GM19468 (cell line): ENCODE measurements around the gene MTMR2.

Source experiments
- ATAC-seq: cut with Tn5 transposase; IDR thresholded peaks from one replicate; pipeline ENCODE4 v1.9.1; 2021; ENCODE audit warnings: mild to moderate bottlenecking, moderate library complexity, moderate number of reproducible peaks; ENCODE audit not compliant: unreplicated experiment; ENCODE audit errors: extremely low read depth

Gene MTMR2

DNA sequence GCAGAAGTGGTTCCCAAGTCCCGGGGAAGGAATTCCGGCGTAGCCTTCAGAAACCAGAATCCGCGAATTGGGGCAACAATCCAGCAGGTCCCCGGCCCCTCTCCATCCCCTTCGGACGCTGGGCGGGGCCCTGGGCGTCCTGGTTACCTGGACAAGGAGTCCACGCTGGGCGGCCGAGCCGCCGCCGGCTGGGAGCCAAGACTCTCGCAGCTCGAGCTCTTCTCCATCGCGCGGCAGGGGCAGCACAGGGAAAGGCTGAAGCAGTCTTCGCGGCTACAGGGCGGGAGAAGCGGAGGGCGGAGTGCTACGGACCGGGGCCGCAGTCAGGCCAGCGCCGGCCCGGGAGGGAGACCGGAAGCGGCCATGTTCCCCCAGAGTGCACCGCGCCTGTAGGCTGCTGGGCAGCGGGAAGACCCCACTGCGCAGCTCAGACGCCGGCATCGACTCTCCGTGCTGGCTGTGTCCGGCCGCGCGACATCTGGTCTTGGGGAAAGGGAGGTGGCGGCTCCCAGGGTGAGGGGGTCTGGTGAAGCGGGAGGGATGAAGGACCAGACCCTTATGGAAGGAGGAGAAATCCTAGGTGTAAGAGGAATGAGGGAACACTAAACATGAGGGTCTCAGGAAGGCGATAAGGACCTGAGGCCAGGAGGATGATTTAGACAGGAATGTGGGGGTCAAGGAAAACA is at the start of gene MTMR2:
Gene MTMR2 (minus strand): TSS at position 380 of the 686 bp plus-strand sequence. CDS start 153 bp downstream, at position 227.
- peak; percentile 92 for ATAC-seq

DNA sequence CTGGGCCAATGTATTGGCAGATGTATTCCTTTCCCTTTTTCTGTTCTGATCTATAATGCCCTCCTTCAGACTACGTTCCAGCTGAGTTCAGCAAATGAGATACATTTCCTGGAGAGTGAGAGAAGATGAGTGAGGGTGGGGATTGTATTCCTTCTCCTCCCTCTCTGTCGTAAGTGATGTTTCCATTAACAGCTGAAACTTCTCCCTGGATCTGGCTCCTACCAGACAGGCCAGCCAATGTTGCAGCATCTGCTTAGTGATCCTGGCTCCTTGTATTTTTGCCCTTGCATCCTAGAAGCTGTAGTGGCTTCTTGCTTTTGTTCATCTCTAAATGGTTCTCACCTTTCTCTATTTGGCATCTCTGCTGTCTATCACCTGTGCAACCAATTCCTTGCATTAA is 48.2 kb upstream of the MTMR2 start:
- ATAC-seq = no peak

DNA sequence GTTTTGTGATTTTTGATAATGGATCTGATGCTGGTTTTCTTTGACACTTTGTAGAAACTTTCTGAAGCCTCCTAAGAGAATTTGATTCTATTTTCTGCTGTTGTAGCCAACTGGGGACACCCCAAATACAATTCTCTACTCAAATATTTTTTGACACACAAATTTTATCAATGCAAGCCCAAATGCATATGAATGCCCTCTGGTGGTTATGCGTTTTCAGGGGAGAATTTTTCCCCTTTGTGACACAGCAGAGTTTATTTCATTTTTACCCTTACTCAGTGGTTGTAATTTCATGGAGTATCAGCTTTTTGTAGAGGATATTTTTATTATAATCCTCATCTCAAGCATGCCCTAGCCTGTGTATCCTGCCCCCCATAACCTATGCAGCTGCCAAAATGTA is 44.7 kb upstream of the MTMR2 start:
- no peak for ATAC-seq

DNA sequence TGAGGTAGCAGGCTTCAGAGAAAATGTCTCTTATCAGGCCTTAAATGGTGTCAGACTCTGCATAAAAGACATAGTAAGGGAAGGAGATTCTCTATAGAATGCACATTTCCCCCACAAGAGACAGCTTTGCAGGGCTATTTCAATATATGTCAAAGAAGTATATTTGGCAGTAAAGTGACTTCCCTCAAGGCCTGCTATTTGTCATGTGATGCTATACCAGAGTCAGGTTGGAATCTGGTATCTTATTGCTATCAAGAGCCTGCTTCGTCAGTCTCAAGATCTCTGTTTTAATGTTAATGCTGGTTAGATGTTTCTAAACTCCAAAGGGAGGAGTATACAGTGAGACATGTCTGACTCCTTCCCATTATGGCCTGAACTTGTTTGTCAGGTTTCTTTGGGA is 40.4 kb upstream of the MTMR2 start:
- no peak for ATAC-seq

DNA sequence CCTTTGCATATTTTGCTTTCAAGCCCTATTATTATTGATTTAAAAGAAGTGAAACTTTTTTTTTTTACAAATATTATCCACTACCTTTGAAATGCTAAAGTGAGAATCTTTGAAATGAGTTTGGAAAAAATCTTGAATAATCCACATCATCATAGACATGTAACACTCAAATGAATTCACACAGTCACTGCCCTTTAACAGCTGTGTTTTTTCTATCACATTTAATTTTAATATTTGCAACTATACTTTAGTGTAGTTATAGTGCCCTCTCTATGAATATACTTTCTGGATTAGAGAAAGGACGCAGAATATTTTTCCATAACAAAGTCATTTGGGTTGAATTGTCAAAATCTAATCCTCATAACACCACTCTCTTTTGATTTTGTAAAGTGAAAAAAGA is 37.9 kb upstream of the MTMR2 start:
- no peak for ATAC-seq

DNA sequence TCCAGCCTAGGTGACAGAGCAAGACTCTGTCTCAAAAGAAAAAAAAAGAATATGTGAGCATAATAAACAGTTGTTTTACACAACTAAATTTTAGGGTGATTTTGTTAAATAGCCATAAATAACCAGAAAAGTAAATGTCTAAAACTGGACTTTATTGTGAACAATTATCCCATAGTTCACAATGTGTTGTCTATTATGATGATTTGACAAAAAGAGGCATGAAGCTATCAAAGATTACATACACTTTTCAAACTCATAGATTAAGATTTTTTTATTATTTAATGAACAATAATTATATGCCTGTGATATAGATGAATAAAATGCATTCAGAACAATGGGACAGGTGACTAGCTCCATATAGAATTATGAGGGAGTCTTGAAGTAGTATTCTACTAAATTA is 27.0 kb upstream of the MTMR2 start:
- ATAC-seq = no peak

DNA sequence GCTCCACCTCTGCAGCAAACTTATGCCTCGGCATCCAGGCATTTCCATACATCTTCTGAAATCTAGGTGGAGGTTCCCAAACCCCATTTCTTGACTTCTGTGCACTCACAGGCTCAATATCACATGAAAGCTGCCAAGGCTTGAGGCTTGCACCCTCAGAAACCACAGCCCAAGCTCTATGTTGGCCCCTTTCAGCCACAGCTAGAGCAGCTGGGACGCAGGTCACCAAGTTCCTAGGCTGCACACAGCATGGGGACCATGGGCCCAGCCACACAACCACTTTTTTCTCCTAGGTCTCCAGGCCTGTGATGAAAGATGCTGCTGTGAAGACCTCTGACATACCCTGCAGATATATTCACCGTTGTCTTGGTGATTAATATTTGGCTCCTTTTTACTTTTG is 24.7 kb upstream of the MTMR2 start:
- ATAC-seq = no peak

DNA sequence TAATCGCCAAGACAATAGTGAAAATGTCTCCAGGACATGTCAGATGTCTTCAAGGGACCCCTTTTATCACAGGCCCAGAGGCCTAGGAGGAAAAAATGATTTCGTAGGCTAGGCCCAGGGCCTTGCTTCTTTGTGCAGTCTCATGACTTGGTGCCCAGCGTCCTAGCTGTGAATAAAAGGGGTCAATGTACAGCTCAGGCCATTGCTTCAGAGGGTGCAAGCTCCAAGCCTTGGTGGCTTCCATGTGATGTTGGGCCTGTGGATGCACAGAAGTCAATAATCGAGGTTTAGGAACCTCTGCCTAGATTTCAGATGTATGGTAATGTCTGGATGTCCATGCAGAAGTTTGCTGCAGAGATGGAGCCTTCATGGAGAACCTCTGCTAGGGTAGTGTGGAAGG is 20.7 kb upstream of the MTMR2 start:
- no peak for ATAC-seq

DNA sequence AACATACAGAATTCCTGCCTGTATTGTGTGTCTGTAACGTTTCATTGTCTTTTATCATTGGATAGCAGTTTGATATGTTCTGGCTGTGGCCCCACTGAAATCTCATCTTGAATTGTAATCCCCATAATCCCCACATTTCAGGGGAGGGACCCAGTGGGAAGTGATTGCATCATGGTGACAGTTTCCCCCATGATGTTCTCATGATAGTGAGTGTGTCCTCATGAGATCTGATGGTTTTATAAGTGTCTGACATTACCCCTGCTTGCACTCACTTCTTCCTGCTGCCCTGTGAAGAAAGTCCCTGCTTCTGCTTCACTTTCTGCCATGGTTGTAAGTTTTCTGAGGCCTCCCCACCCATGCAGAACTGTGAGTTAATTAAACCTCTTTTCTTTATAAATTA is 19.6 kb upstream of the MTMR2 start:
- ATAC-seq = no peak

DNA sequence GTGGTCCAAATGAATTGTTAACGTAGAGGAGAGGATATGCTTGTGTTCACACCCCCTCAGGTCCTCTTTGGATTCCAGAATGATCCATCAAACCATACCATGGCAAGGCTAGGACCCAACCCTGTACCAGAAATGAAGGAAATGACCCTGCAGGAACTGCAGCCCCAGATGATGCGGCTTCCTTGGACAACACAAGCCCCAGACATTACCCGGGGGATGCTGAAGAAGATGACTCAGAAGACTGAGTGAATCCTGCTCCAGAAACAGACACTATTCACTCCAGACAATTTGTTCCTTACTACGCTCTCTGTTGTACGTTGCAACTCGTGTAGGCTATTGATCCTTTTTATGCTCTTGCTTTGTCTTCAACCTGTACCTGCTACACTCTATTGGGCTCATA is 15.2 kb upstream of the MTMR2 start:
- no peak for ATAC-seq

DNA sequence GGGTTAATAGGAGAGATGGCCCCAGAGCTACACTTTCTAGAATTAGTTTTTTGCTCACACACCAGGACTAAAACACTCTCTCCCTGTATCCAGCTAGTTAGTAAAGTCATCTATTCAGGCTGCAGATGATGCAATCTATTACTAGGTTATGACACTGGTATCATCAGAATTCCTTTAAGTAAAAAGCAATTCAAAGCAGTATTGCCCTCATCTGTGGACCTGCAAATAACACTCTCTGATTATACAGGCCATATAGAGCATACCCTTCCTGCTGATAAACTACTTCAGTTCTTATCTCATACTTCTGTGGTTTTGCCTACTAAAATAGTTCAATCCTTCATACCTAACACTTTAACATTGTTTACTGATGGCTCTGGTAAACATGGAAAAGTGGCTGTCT is 13.5 kb upstream of the MTMR2 start:
- ATAC-seq = no peak

DNA sequence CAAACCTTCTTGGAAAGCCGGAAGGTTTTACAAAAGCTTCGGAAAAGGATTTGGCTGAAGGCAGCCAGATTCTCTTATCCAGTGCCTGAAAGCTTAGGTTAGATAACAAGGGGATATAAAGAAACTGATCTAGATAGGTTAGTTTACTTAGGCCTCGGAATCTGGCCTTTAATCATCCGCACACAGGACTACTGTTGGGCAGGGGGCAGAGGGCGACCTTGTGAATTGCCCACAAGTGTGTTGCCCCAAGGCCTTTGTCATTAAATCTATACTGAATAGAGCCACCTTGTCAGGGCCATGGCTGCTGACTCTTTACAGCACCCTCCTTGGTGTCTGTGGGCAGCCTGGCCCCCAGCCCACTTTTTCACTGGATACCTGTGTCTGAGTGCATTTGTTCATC is 9.7 kb upstream of the MTMR2 start:
- no peak for ATAC-seq

DNA sequence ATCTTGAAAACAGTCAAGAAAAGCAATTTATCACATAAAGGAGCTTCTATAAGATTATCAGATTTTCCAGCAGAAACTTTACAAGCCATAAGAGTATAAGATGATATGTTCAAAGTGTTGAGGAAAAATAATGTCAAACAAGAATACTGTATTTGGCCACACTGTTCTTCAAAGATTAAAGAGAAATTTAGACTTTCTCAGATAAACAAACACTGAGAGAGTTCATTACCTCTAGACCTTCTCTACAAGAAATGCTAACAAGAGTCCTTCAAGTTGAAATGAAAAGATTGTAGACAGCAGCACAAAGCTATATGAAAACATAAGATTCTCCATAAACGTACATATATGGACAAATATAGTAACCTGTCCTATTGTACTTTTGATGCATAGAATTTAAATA is 8.0 kb upstream of the MTMR2 start:
- no peak for ATAC-seq

DNA sequence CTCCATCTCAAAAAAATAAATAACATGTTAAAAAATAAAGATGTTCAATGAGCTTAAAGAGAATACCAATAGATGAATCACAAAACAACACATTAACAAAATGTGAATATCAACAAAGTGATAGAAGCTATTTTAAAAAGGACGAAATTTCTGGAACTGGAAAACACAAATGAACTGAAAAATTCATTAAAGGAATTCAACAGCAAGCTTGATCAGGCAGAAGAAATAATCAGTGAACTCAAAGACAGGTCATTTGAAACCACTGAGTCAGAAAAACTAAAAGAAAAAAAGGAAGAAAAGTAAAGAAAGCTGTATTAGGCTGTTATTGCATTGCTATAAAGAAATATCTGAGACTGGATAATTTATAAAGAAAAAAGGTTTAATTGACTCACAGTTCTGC is 7.0 kb upstream of the MTMR2 start:
- ATAC-seq = no peak

DNA sequence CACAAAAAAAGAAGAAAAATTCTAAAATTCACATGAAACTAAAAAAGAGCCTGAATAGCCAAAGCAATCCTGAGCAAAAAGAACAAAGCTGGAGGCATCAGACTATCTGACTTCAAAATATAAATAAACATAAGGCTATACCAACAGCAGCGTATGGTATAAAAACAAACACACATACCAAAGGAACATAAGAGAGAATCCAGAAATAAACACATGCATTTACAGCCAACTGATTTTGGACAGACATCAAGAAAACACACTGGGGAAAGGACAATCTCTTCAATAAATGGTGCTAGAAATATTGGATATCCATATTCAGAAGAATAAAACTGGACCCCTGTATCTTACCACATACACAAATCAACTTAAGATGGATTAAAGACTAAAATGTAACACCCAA is 2.8 kb upstream of the MTMR2 start:
- no peak for ATAC-seq

DNA sequence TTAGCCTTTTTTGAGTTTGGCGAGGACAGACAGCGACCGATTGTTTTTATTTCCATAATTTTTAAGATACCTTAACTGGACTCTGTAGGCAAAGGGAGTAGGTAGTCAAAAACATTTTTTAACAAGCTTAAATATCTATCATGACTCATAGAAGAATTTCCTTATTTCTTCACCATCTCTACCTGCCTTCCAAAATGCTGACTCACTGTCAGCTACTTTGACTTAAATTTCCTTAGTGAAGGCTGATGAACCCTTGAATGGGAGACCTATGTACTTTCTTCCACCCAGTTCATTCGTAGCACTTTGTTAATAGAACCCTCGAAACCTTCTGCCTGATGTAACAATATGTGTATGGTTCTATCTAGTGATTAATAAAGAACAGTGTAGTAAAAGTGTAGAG is 1.1 kb upstream of the MTMR2 start:
- ATAC-seq = no peak

DNA sequence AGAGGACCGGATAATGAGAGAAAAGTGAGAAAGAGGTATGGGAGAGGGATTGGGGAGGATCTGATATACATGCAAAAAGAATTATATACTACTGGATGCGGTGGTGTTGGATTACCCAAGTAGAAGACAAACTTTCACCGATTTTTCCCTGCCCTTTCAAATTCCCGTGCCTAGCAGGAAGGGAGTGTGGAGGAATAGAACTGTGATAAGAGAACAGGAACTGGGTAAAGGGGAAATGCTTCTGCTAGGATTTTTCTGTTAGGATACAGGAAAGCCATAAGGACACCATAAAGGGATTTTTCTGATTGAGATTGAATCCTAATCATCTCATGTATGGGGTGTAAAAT is 480 bp upstream of the MTMR2 start:
- ATAC-seq = no peak

DNA sequence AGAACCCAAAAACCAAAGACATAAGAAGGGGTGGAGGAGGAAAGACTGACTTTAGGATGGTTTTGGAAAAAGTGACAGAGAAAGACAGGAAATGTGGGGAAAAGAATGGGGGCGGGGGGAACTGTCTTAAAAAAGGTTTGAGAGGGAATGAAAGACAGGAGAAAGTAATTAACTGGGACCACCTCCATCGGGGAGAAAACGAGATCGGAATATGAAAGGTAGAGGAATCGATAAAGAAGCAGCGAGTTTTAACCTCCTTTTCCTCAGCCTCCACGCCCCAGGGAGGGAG is 524 bp downstream of the MTMR2 start:
- no peak for ATAC-seq

DNA sequence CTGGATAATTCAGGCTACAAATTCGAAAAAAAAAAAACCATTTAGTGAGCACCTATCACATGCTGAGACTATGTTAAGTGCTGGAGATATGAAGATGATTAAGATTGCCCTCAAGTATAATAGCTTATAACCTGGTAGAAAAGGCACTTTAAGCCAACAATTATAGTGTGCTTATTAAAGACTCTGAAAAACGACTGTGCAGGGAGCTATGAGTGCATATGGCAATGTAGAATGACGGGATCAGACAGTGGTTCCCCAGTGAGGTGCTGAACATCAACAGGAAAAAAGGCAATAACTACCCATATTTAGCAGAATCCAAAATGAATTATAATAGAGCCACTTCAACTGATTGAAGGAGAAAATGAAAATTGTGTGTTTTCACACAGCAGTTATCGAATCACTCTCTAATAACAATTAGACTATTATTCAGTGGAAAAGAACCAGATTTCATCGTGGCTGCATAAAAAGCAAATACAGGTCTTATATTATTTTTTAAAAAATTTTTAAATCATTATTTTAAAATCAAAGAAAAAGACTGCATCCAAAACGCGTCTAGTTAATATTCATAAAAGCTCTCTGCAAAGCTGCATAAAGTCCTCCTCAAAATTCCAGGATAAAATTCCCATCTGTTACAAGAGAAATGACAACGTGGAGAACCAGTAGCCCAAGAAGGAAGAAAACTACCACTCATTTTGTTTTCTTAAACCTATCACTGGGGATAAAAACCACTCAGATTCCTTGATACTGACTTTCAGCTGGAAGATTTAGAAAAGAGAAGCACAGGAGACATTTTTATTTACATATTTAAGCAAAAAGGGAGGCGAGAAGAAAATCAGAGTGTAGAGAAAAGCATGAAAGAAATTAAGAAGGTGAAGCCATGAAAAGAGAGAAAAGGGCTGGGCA is 1.1 kb downstream of the MTMR2 start:
- no peak for ATAC-seq

DNA sequence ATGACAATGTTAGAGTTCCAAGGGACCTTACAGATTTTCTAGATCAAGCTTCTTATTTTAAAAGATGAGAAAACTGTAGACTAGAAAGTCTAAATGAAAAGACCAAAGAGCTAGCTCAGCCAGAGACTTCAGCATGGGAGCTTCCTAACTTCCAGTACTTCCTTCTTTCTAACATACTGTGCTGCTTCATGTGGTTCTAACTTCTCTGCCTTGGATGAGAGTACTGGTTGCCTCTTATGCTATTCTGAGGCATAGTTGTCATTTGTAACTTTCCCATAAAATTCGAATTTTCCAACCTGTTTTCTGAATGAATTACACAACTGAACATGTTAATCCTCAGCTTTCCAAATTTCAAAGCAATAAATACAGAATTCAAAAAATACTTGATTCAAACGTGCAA is 1.8 kb downstream of the MTMR2 start:
- no peak for ATAC-seq

DNA sequence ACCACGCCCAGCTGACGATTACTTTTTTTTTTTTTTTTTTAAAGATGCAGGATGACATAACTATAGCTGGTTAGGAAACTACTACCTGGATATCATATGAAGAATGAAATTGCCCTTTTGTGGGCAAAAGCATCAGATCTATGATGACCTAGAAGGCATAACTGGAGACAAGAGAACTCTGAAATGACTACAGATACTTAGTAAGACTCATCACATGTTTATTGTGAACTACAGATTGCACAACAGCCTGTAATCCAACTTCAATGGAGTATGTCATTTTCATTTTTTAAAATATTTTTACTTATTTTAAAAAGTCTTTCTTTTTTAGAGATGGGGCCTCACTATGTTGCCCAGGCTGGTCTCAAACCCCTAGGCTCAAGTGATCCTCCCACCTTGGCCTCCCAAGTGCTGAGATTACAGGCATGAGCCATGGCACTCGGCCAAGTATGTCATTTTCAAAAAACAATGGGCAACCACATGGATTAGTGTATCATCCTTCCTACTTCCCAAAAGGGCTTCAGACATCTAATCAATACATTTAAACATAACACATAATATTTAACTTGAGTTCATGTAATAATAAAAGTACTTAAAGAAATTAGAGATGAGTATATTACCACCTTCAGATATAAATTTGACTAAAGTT is 3.3 kb downstream of the MTMR2 start:
- ATAC-seq = no peak

DNA sequence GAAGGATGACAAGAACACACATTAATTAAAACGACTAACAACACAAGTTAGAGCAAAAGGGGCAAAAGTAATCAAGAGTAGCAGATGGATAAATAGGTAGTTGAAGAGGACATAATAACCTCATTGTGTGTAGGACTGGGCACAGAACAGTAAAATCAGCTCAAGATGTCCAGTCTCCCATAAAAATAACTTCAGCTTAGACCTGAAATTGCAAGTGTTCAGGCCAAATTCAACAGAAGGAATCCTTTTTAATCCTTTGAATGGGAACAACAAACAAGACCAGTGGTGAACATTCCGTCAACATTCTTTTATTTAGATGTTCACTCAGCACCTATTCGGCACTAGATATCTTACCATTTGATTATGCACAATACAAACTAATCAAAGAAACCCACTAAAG is 4.4 kb downstream of the MTMR2 start:
- ATAC-seq = no peak
